ENCODE results near the gene ZCCHC14. TPM values are rescaled to one million over a fixed set of nuclear protein-coding genes. Genes with fewer than 3 reads are reported as not detected.

Gene ZCCHC14
- total RNA-seq: 66.7 TPM

GRCh38 chr16:87492721-87493607 is at the start of gene ZCCHC14:
Gene ZCCHC14 (minus strand): TSS chr16:87493024. CDS start chr16:87492238, 786 bp downstream.

GRCh38 chr16:87391950-87392820 is 100.6 kb downstream of the ZCCHC14 start, which contains the start of gene MAP1LC3B:
Gene MAP1LC3B (plus strand): TSS chr16:87392336. CDS start chr16:87392428, 92 bp downstream.

GRCh38 chr16:87383505-87384161 is 109.2 kb downstream of the ZCCHC14 start, which contains the start of gene FBXO31:
Gene FBXO31 (minus strand): TSS chr16:87383776. CDS start chr16:87383744, 32 bp downstream.

Other genes starting within 250 kb of the ZCCHC14 start
- gene C16orf95, start 175.6 kb downstream of the ZCCHC14 start, total RNA-seq: 11.0 TPM
- 30.4 TPM for gene FBXO31, start 109.2 kb downstream of the ZCCHC14 start, total RNA-seq
- 33.2 TPM for gene MAP1LC3B, start 100.7 kb downstream of the ZCCHC14 start, total RNA-seq
- gene JPH3, start 109.5 kb upstream of the ZCCHC14 start, total RNA-seq: 68.2 TPM